Stimulated activated memory B cell treated with anti-CD40 and anti-IgM and Interleukin-4, amounts not matched to agents 10 μg/mL and 1 μg/mL and 100 μg/mL, for 72 hours (primary cell): Measurements from ENCODE around the gene PTCD3.

ENCODE experiments used
- ATAC-seq: fragments of 150-1000 bp; cut with Tn5 transposase; 2 replicates; pipeline ENCODE4 v1.10.0; 2021
- H3K27ac Mint-ChIP-seq: one replicate; pipeline ENCODE4 v1.8.0; 2022; ENCODE audit warnings: mild to moderate bottlenecking, mixed read lengths
- H3K27me3 Mint-ChIP-seq: one replicate; pipeline ENCODE4 v1.8.0; 2022; ENCODE audit warnings: mixed read lengths
- H3K36me3 Mint-ChIP-seq: one replicate; pipeline ENCODE4 v1.8.0; 2022; ENCODE audit warnings: mixed read lengths
- H3K4me1 Mint-ChIP-seq: one replicate; pipeline ENCODE4 v1.8.0; 2022; ENCODE audit warnings: mixed read lengths
- H3K4me3 Mint-ChIP-seq: one replicate; pipeline ENCODE4 v1.8.0; 2022; ENCODE audit warnings: mild to moderate bottlenecking, moderate library complexity, mixed read lengths
- H3K9me3 Mint-ChIP-seq: one replicate; pipeline ENCODE4 v1.8.0; 2022; ENCODE audit warnings: mixed read lengths

The PTCD3 gene

GRCh38 chr2:86074256-86074655 is 31.8 kb upstream of the PTCD3 start:
- Mint-ChIP-seq H3K27ac (no peak overlapping the region), H3K9me3 (no peaks in the 10 kb centered on the region)

GRCh38 chr2:86074811-86075210 is 31.2 kb upstream of the PTCD3 start:
- peaks cover 32% of the 10 kb centered on the region for H3K4me1 Mint-ChIP-seq
- H3K9me3 Mint-ChIP-seq = no peaks in the 10 kb centered on the region
- no peak overlapping the region for H3K27ac Mint-ChIP-seq
- ATAC-seq = no peak
- no peaks in the 10 kb centered on the region for H3K27me3 Mint-ChIP-seq
- peaks cover 60% of the 10 kb centered on the region for H3K36me3 Mint-ChIP-seq
- H3K4me3 Mint-ChIP-seq = no peak overlapping the region

More at GRCh38 chr2:86074256-86074655, 31.8 kb upstream of the PTCD3 start:
- Mint-ChIP-seq H3K36me3 (peaks cover 65% of the 10 kb centered on the region), H3K27me3 (no peaks in the 10 kb centered on the region), H3K4me3 (no peak overlapping the region), H3K4me1 (peaks cover 27% of the 10 kb centered on the region)
- ATAC-seq = no peak

GRCh38 chr2:86075886-86076285 is 30.1 kb upstream of the PTCD3 start:
- Mint-ChIP-seq H3K27me3 (no peaks in the 10 kb centered on the region), H3K9me3 (no peaks in the 10 kb centered on the region), H3K4me3 (no peak overlapping the region), H3K27ac (peak overlapping the region; percentile 55), H3K4me1 (peaks cover 43% of the 10 kb centered on the region), H3K36me3 (peaks cover 56% of the 10 kb centered on the region)
- ATAC-seq = no peak

GRCh38 chr2:86078774-86079545 is 27.1 kb upstream of the PTCD3 start:
- Mint-ChIP-seq H3K9me3 (no peaks in the 10 kb centered on the region), H3K27ac (peak overlapping the region; percentile 91), H3K4me1 (peaks cover 21% of the 10 kb centered on the region), H3K36me3 (peaks cover 50% of the 10 kb centered on the region), H3K4me3 (no peak overlapping the region), H3K27me3 (no peaks in the 10 kb centered on the region)
- ATAC-seq = no peak

- peak; percentile 93 for ATAC-seq
- Mint-ChIP-seq H3K27me3 (no peaks in the 10 kb centered on the region), H3K4me1 (peaks cover 21% of the 10 kb centered on the region), H3K36me3 (peaks cover 61% of the 10 kb centered on the region), H3K4me3 (no peak overlapping the region), H3K27ac (peak overlapping the region; percentile 91), H3K9me3 (no peaks in the 10 kb centered on the region)
These were observed 25.8 kb upstream of the PTCD3 start for GRCh38 chr2:86079981-86080911.

- Mint-ChIP-seq H3K4me1 (peaks cover 21% of the 10 kb centered on the region), H3K9me3 (no peaks in the 10 kb centered on the region), H3K36me3 (peaks cover 54% of the 10 kb centered on the region), H3K27me3 (no peaks in the 10 kb centered on the region), H3K4me3 (no peak overlapping the region), H3K27ac (peak overlapping the region; percentile 91)
- ATAC-seq = no peak
These were observed 24.3 kb upstream of the PTCD3 start for GRCh38 chr2:86081724-86082123.

GRCh38 chr2:86082756-86083155 is 23.3 kb upstream of the PTCD3 start:
- H3K9me3 Mint-ChIP-seq = no peaks in the 10 kb centered on the region
- H3K27ac Mint-ChIP-seq = peak overlapping the region; percentile 91
- peaks cover 47% of the 10 kb centered on the region for H3K36me3 Mint-ChIP-seq
- ATAC-seq = no peak
- H3K4me1 Mint-ChIP-seq = peaks cover 21% of the 10 kb centered on the region
- no peak overlapping the region for H3K4me3 Mint-ChIP-seq
- H3K27me3 Mint-ChIP-seq = no peaks in the 10 kb centered on the region

- Mint-ChIP-seq H3K9me3 (no peaks in the 10 kb centered on the region), H3K4me3 (no peak overlapping the region), H3K36me3 (peaks cover 42% of the 10 kb centered on the region), H3K27me3 (no peaks in the 10 kb centered on the region), H3K27ac (no peak overlapping the region), H3K4me1 (no peaks in the 10 kb centered on the region)
- no peak for ATAC-seq
These were observed 17.8 kb upstream of the PTCD3 start for GRCh38 chr2:86087936-86088850.

GRCh38 chr2:86094229-86094628 is 11.8 kb upstream of the PTCD3 start:
- Mint-ChIP-seq H3K4me1 (peaks cover 18% of the 10 kb centered on the region), H3K27ac (no peak overlapping the region), H3K9me3 (no peaks in the 10 kb centered on the region), H3K4me3 (no peak overlapping the region), H3K36me3 (peaks cover 56% of the 10 kb centered on the region), H3K27me3 (no peaks in the 10 kb centered on the region)
- no peak for ATAC-seq

- H3K27me3 Mint-ChIP-seq = no peaks in the 10 kb centered on the region
- no peak overlapping the region for H3K4me3 Mint-ChIP-seq
- ATAC-seq = no peak
- H3K4me1 Mint-ChIP-seq = peaks cover 31% of the 10 kb centered on the region
- no peaks in the 10 kb centered on the region for H3K9me3 Mint-ChIP-seq
- peaks cover 56% of the 10 kb centered on the region for H3K36me3 Mint-ChIP-seq
- H3K27ac Mint-ChIP-seq = no peak overlapping the region
These were observed 8.7 kb upstream of the PTCD3 start for GRCh38 chr2:86097114-86097896.

GRCh38 chr2:86097913-86098312 is 8.1 kb upstream of the PTCD3 start:
- no peak for ATAC-seq
- Mint-ChIP-seq H3K36me3 (peaks cover 62% of the 10 kb centered on the region), H3K4me3 (no peak overlapping the region), H3K9me3 (no peaks in the 10 kb centered on the region), H3K4me1 (peaks cover 37% of the 10 kb centered on the region), H3K27me3 (no peaks in the 10 kb centered on the region), H3K27ac (no peak overlapping the region)

GRCh38 chr2:86102157-86102556 is 3.9 kb upstream of the PTCD3 start:
- peaks cover 42% of the 10 kb centered on the region for H3K36me3 Mint-ChIP-seq

GRCh38 chr2:86105252-86105968 is 625 bp upstream of the PTCD3 start, which contains the start of gene POLR1A:
Gene POLR1A (minus strand): TSS chr2:86105886. CDS start chr2:86105776, 110 bp downstream.
- Mint-ChIP-seq H3K4me1 (peaks cover 54% of the 10 kb centered on the region), H3K4me3 (peak within 1 kb of the TSS; percentile 90), H3K27ac (peak within 1 kb of the TSS; percentile 99), H3K9me3 (no peaks in the 10 kb centered on the region), H3K36me3 (peaks cover 46% of the 10 kb centered on the region), H3K27me3 (no peaks in the 10 kb centered on the region)
- ATAC-seq = peak; percentile 92

More at GRCh38 chr2:86102157-86102556, 3.9 kb upstream of the PTCD3 start:
- no peak overlapping the region for H3K27ac Mint-ChIP-seq
- H3K9me3 Mint-ChIP-seq = no peaks in the 10 kb centered on the region
- ATAC-seq = no peak
- H3K4me3 Mint-ChIP-seq = no peak overlapping the region
- H3K4me1 Mint-ChIP-seq = peaks cover 53% of the 10 kb centered on the region
- H3K27me3 Mint-ChIP-seq = no peaks in the 10 kb centered on the region
